ENCODE data around the gene FBXL14. TPM values are rescaled to one million over a fixed set of nuclear protein-coding genes. Genes with fewer than 3 reads are reported as not detected.

FBXL14 gene
- total RNA-seq, 2 donors from 2014 or later = 10.0 to 20.4 TPM

DNA sequence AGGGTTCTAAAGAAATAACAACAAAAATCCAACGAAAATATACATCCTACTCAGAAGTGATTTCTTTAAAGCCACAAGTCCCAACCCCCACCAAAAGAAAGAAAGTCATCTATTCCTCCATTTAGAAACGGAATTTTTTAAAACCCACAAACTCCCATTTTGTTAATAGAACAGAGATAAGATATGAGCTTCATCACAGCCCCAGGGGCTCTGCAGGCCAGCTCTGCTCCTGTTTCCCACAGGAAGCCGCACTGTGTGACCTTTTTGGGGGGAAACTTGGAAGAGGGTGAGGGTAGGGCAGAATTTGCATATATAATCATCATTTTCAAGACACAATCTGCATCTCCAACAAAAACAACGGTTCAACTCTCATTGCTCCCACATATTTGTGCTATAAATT lies 2.8 kb downstream of the FBXL14 start:
- Mint-ChIP-seq H3K4me1 (peaks cover 59% of the 10 kb centered on the region), H3K27me3 (ENCODE audit: insufficient read depth) (peaks cover 81% of the 10 kb centered on the region), H3K9me3 (no peaks in the 10 kb centered on the region), H3K27ac (no peak overlapping the region), H3K4me3 (peak overlapping the region; percentile 73), H3K36me3 (ENCODE audit: low read depth) (peaks cover 4% of the 10 kb centered on the region)
- WGBS, 2 experiments (ENCODE audit: insufficient coverage in 1 of 2, insufficient read length in 1 of 2) = 14% methylated on average over 3 of the region's 4 CpGs; no CpG with 5 or more reads in 1 of the 2 experiments
- TF ChIP-seq, protein P1, sequence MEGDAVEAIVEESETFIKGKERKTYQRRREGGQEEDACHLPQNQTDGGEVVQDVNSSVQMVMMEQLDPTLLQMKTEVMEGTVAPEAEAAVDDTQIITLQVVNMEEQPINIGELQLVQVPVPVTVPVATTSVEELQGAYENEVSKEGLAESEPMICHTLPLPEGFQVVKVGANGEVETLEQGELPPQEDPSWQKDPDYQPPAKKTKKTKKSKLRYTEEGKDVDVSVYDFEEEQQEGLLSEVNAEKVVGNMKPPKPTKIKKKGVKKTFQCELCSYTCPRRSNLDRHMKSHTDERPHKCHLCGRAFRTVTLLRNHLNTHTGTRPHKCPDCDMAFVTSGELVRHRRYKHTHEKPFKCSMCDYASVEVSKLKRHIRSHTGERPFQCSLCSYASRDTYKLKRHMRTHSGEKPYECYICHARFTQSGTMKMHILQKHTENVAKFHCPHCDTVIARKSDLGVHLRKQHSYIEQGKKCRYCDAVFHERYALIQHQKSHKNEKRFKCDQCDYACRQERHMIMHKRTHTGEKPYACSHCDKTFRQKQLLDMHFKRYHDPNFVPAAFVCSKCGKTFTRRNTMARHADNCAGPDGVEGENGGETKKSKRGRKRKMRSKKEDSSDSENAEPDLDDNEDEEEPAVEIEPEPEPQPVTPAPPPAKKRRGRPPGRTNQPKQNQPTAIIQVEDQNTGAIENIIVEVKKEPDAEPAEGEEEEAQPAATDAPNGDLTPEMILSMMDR (conservative IDR thresholded peaks at IDR 0.05) = no peak
- no peak for DNase-seq
- Histone ChIP-seq H3K27ac (ENCODE audit: low read depth, low read length) (no peak overlapping the region), H3K36me3 (ENCODE audit: control insufficient read depth, insufficient read depth, low read length) (no peaks in the 10 kb centered on the region), H3K4me3 (ENCODE audit: low read length) (peak overlapping the region; percentile 70), H3K4me1 (ENCODE audit: control insufficient read depth, insufficient read depth, low read length) (peaks cover 16% of the 10 kb centered on the region), H3K27me3 (ENCODE audit: control insufficient read depth, insufficient read depth, low read length, poor library complexity, severe bottlenecking) (peaks cover 69% of the 10 kb centered on the region), H3K9me3 (ENCODE audit: control insufficient read depth, low read length) (no peaks in the 10 kb centered on the region), H3K9ac (ENCODE audit: extremely low read depth, low read length, poor library complexity, severe bottlenecking) (no peak overlapping the region)

GRCh38 chr12:1591034-1591433 lies 3.3 kb downstream of the FBXL14 start:
- Histone ChIP-seq H3K4me3 (ENCODE audit: low read length) (peak overlapping the region; percentile 70), H3K27me3 (ENCODE audit: control insufficient read depth, insufficient read depth, low read length, poor library complexity, severe bottlenecking) (peaks cover 69% of the 10 kb centered on the region), H3K9ac (ENCODE audit: extremely low read depth, low read length, poor library complexity, severe bottlenecking) (no peak overlapping the region), H3K4me1 (ENCODE audit: control insufficient read depth, insufficient read depth, low read length) (peaks cover 16% of the 10 kb centered on the region), H3K9me3 (ENCODE audit: control insufficient read depth, low read length) (no peaks in the 10 kb centered on the region), H3K27ac (ENCODE audit: low read depth, low read length) (peak overlapping the region; percentile 19), H3K36me3 (ENCODE audit: control insufficient read depth, insufficient read depth, low read length) (no peaks in the 10 kb centered on the region)
- TF ChIP-seq, protein P1 (conservative IDR thresholded peaks at IDR 0.05) = peak; percentile 68
- WGBS, 2 experiments (ENCODE audit: insufficient coverage in 1 of 2, insufficient read length in 1 of 2) = 0 to 11% methylated on average over 1 to 3 of the region's 3 CpGs
- Mint-ChIP-seq H3K9me3 (no peaks in the 10 kb centered on the region), H3K4me1 (peaks cover 59% of the 10 kb centered on the region), H3K27me3 (ENCODE audit: insufficient read depth) (peaks cover 81% of the 10 kb centered on the region), H3K36me3 (ENCODE audit: low read depth) (peaks cover 4% of the 10 kb centered on the region), H3K4me3 (peak overlapping the region; percentile 73), H3K27ac (peak overlapping the region; percentile 41)
- DNase-seq = no peak

DNA sequence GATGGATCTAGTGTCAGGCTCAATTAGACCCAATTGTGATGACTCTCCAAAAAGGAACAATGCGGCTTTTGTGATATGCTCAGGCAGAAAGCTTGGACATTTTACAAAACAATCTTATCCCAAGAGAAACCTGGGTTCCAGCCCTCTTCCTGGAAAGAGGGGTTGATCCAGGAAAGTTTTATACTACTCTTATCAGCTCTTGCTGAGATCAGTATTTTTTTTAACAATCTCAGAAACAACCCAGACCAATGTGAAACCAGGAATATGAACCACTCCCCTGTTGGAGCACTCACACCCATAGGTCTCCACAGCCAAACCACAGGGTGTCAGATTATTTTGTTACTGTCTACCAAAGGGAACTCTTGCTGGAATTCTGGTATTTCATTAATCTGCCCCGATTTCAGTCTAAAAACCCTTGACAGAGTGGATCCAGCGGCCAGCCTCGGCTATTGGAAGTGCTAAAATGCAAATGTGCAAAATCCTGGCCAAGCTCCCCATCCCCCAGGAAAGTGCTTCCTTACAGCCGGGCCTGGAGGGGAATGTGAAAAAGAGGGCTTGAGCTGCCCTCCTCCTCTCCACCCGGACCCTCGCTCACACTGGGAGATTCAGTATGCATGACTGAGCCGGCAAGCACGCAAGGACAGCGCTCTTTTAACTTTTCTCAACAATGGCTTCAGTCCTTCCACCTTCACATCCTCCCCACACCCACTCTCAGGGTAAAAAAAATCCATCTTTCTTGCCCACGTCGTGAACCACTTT lies 4.0 kb downstream of the FBXL14 start:
- TF ChIP-seq, protein P1 (conservative IDR thresholded peaks at IDR 0.05) = no peak
- Histone ChIP-seq H3K9ac (ENCODE audit: extremely low read depth, low read length, poor library complexity, severe bottlenecking) (no peak overlapping the region), H3K27ac (ENCODE audit: low read depth, low read length) (peak overlapping the region; percentile 19), H3K36me3 (ENCODE audit: control insufficient read depth, insufficient read depth, low read length) (no peaks in the 10 kb centered on the region), H3K9me3 (ENCODE audit: control insufficient read depth, low read length) (no peaks in the 10 kb centered on the region), H3K4me1 (ENCODE audit: control insufficient read depth, insufficient read depth, low read length) (peaks cover 16% of the 10 kb centered on the region), H3K4me3 (ENCODE audit: low read length) (peak overlapping the region; percentile 70), H3K27me3 (ENCODE audit: control insufficient read depth, insufficient read depth, low read length, poor library complexity, severe bottlenecking) (peaks cover 69% of the 10 kb centered on the region)
- Mint-ChIP-seq H3K4me1 (peaks cover 59% of the 10 kb centered on the region), H3K36me3 (ENCODE audit: low read depth) (peaks cover 4% of the 10 kb centered on the region), H3K27me3 (ENCODE audit: insufficient read depth) (peaks cover 81% of the 10 kb centered on the region), H3K9me3 (no peaks in the 10 kb centered on the region), H3K27ac (peak overlapping the region; percentile 41), H3K4me3 (peak overlapping the region; percentile 73)
- 6 to 8% methylated on average over 9 to 12 of the region's 12 CpGs for WGBS, 2 experiments (ENCODE audit: insufficient coverage in 1 of 2, insufficient read length in 1 of 2)
- DNase-seq = peak; percentile 90
